Suprapubic skin (tissue), 3 donors: Measurements from ENCODE around the gene PSMC3.

Source experiments
- CTCF ChIP-seq, 2 donors: fragments of 200-600 bp in 1 of 2; fragments of 450-650 bp in 1 of 2; sonication (generic) in 1 of 2; IDR thresholded peaks; one replicate each; pipeline ENCODE4 v1.5.1; 2016 to 2019; ENCODE audit warnings: antibody characterized with exemption in 2 of 2, mild to moderate bottlenecking in 1 of 2, moderate library complexity in 1 of 2
- POLR2A ChIP-seq, 2 donors: fragments of 450-650 bp; IDR thresholded peaks; one replicate each; pipeline ENCODE4 v1.6.1; 2017; ENCODE audit warnings: antibody characterized with exemption in 2 of 2, mild to moderate bottlenecking in 2 of 2, moderate library complexity in 2 of 2

DNA sequence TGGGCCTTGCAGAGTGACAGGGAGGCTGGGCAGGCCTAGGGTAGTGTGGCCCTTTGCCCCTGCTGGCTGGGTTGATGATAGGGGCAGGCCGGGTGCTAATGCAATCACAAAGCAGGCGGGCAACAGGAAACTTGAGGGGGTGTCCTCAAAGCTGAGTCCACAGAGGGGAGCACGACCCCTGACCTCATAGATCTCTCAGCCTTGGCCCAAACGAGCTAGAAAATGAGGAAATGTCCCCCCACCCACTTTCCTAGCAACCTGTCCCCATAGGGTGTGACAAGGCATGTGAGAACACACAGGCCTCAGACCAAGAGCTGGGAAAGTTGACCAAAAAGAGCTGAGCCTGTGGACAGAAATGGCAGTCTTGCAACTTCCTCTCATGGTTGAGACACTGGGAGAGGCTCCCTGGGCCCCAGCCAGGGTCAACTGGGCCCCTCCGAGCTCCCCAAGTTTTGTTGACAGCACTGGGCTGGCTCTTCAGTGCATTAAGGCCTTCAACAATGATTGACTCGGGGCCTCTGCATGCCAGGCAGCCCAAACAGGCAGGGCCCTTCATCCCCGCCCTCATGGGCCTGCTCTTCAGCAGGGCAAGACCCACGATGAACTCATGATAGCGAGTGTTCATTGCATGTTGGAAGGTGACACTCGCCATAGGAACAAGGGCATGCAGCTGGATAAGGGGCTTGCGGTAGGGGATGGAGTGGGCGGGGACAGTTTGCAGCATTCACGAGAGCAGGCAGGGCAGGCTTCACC is 38.1 kb downstream of the PSMC3 start:
- TF ChIP-seq CTCF (IDR thresholded peaks at IDR 0.05) (no peak), POLR2A (IDR thresholded peaks at IDR 0.05) (no peak)
